Caco-2 (cell line): Measurements from ENCODE around the gene ABI2. TPM values are rescaled to one million over a fixed set of nuclear protein-coding genes. Genes with fewer than 3 reads are reported as not detected.

Experiments
- BruUV-seq: library from RNA; stranded (reverse); fragments of 400-500 nt; replicated peaks from 2 replicates; lab custom pipeline; 2021; lab: Mats Ljungman, UMichigan
- CTCF ChIA-PET: fragments of 300-600 bp; sonication (Branson Sonifier 250); formaldehyde crosslinking; loops from one replicate; lab custom pipeline; 2022; ENCODE audit warnings: antibody characterized with exemption; lab: Charles Lee
- POLR2A ChIA-PET: fragments of 300-600 bp; sonication (Branson Sonifier 250); formaldehyde crosslinking; loops from one replicate; lab custom pipeline; 2022; ENCODE audit warnings: antibody characterized with exemption; lab: Charles Lee
- DNase-seq, 2 experiments: peaks; one replicate each; pipeline versions ENCODE4 v3.0.0 to v3.0.0-alpha.2; 2020 to 2022
- H3K27me3 ChIP-seq: replicated peaks from 2 replicates; pipeline ENCODE4 v1.6.0; 2011; ENCODE audit warnings: low read length; ENCODE audit not compliant: control insufficient read depth, insufficient read depth
- H3K36me3 ChIP-seq: 2 replicates; pipeline ENCODE4 v1.5.1; 2011; ENCODE audit warnings: low read length; ENCODE audit not compliant: control insufficient read depth, insufficient read depth
- H3K4me1 ChIP-seq: fragments of 250-450 bp; sonication (Bioruptor Pico); 2 replicates; pipeline ENCODE4 v1.5.1; 2020; ENCODE audit warnings: mild to moderate bottlenecking
- H3K4me3 ChIP-seq: 2 replicates; pipeline ENCODE4 v1.5.1; 2011; ENCODE audit warnings: low read depth, mild to moderate bottlenecking, control low read depth, low read length
- H3K9me3 ChIP-seq: fragments of 250-450 bp; sonication (Bioruptor Pico); 2 replicates; pipeline ENCODE4 v1.5.1; 2020; ENCODE audit warnings: mild to moderate bottlenecking, moderate library complexity
- H3K27ac Mint-ChIP-seq: one replicate; pipeline ENCODE4 v1.8.0; 2022; ENCODE audit warnings: mixed read lengths; ENCODE audit not compliant: unreplicated experiment
- H3K27me3 Mint-ChIP-seq: one replicate; pipeline ENCODE4 v1.8.0; 2022; ENCODE audit warnings: mixed read lengths; ENCODE audit not compliant: insufficient read depth, unreplicated experiment
- H3K36me3 Mint-ChIP-seq: one replicate; pipeline ENCODE4 v1.8.0; 2022; ENCODE audit warnings: mild to moderate bottlenecking, mixed read lengths; ENCODE audit not compliant: insufficient read depth, unreplicated experiment
- H3K4me1 Mint-ChIP-seq: one replicate; pipeline ENCODE4 v1.8.0; 2022; ENCODE audit warnings: low read depth, mixed read lengths; ENCODE audit not compliant: unreplicated experiment
- H3K4me3 Mint-ChIP-seq: one replicate; pipeline ENCODE4 v1.8.0; 2022; ENCODE audit warnings: mild to moderate bottlenecking, moderate library complexity, mixed read lengths; ENCODE audit not compliant: unreplicated experiment
- H3K9me3 Mint-ChIP-seq: one replicate; pipeline ENCODE4 v1.8.0; 2022; ENCODE audit warnings: mixed read lengths; ENCODE audit not compliant: unreplicated experiment
- CTCF ChIP-seq, 2 experiments: fragments of 200-600 bp in 1 of 2; IDR thresholded peaks; 1 replicate in 1 of 2; 2 replicates in 1 of 2; pipeline versions ENCODE4 v1.5.1 to v1.8.0; 2011 to 2022; ENCODE audit warnings: antibody characterized with exemption in 1 of 2, control low read depth in 1 of 2, inconsistent platforms in 1 of 2, low read depth in 1 of 2, low read length in 1 of 2, mild to moderate bottlenecking in 1 of 2, moderate library complexity in 1 of 2; ENCODE audit not compliant: insufficient read depth in 1 of 2, severe bottlenecking in 1 of 2, unreplicated experiment in 1 of 2
- intact Hi-C: fragments of 100-400 bp; cut with micrococcal nuclease; formaldehyde crosslinking; loops from one replicate; pipeline ENCODE4 v1.10.0; 2022; ENCODE audit not compliant: unreplicated experiment
- total RNA-seq: library from RNA; stranded (reverse); gene quantifications from 2 replicates; pipeline ENCODE4 v1.2.3, GENCODE V29; 2022

Gene ABI2
- total RNA-seq, 1 experiment from 2014 or later, result 60.0 TPM

GRCh38 chr2:203407496-203407895, 79.3 kb downstream of the ABI2 start:
- Mint-ChIP-seq H3K4me3 (no peak overlapping the region), H3K9me3 (no peaks in the 10 kb centered on the region), H3K27ac (no peak overlapping the region), H3K36me3 (peaks cover 27% of the 10 kb centered on the region), H3K27me3 (no peaks in the 10 kb centered on the region), H3K4me1 (no peaks in the 10 kb centered on the region)
- no peaks in the 10 kb centered on the region for H3K4me1 ChIP-seq
- POLR2A ChIA-PET, result no interaction called here
- no peaks in the 10 kb centered on the region for H3K9me3 ChIP-seq
- H3K36me3 ChIP-seq, result no peaks in the 10 kb centered on the region; the same call in 1 of the 2 replicates
- intact Hi-C loops, result no loop called here
- H3K27me3 ChIP-seq, result no peaks in the 10 kb centered on the region
- H3K4me3 ChIP-seq, result no peak overlapping the region
- no TSS peak for BruUV-seq
- DNase-seq, result no peak
- CTCF ChIA-PET, result interaction anchor here (0.6 kb wide), 1 partner anchor 620 kb away, joined by 3 read pairs; no protein-coding TSS in a partner anchor
- TF ChIP-seq CTCF (IDR thresholded peaks at IDR 0.05; ENCODE audit: insufficient read depth in 1 of 2, low read depth in 1 of 2, low read length in 1 of 2, severe bottlenecking in 1 of 2, unreplicated experiment in 1 of 2), result no peak

GRCh38 chr2:203412546-203413331, 84.5 kb downstream of the ABI2 start:
- H3K4me1 ChIP-seq, result no peaks in the 10 kb centered on the region
- no peaks in the 10 kb centered on the region for H3K27me3 ChIP-seq
- ChIA-PET POLR2A (no interaction called here), CTCF (no interaction called here)
- no peak overlapping the region for H3K4me3 Mint-ChIP-seq
- BruUV-seq, result no TSS peak
- no peak for DNase-seq
- TF ChIP-seq CTCF (IDR thresholded peaks at IDR 0.05; ENCODE audit: insufficient read depth in 1 of 2, low read depth in 1 of 2, low read length in 1 of 2, severe bottlenecking in 1 of 2, unreplicated experiment in 1 of 2), result no peak
- H3K36me3 ChIP-seq, result no peaks in the 10 kb centered on the region; the same call in 1 of the 2 replicates
- no peak overlapping the region for H3K27ac Mint-ChIP-seq
- no peaks in the 10 kb centered on the region for H3K9me3 Mint-ChIP-seq
- H3K4me3 ChIP-seq, result no peak overlapping the region
- H3K4me1 Mint-ChIP-seq, result no peaks in the 10 kb centered on the region
- intact Hi-C loops, result no loop called here
- H3K27me3 Mint-ChIP-seq, result no peaks in the 10 kb centered on the region
- peaks cover 22% of the 10 kb centered on the region for H3K36me3 Mint-ChIP-seq
- H3K9me3 ChIP-seq, result no peaks in the 10 kb centered on the region

GRCh38 chr2:203413796-203414195, 85.6 kb downstream of the ABI2 start:
- no peaks in the 10 kb centered on the region for H3K9me3 ChIP-seq
- Mint-ChIP-seq H3K4me1 (no peaks in the 10 kb centered on the region), H3K9me3 (no peaks in the 10 kb centered on the region), H3K27ac (no peak overlapping the region), H3K27me3 (no peaks in the 10 kb centered on the region), H3K36me3 (peaks cover 30% of the 10 kb centered on the region), H3K4me3 (no peak overlapping the region)
- POLR2A ChIA-PET, result no interaction called here
- CTCF ChIA-PET, result no interaction called here
- H3K27me3 ChIP-seq, result no peaks in the 10 kb centered on the region
- no peaks in the 10 kb centered on the region; the same call in 1 of the 2 replicates for H3K36me3 ChIP-seq
- H3K4me3 ChIP-seq, result no peak overlapping the region
- DNase-seq, result no peak
- TF ChIP-seq CTCF (IDR thresholded peaks at IDR 0.05; ENCODE audit: insufficient read depth in 1 of 2, low read depth in 1 of 2, low read length in 1 of 2, severe bottlenecking in 1 of 2, unreplicated experiment in 1 of 2), result no peak
- intact Hi-C loops, result no loop called here
- no peaks in the 10 kb centered on the region for H3K4me1 ChIP-seq
- no TSS peak for BruUV-seq
